Activated CD4-positive, alpha-beta T cell treated with anti-CD3 and anti-CD28 coated beads, Interleukin-2, Interleukin-6, amounts not matched to agents 100 ng/mL and 50 ng/mL, durations not matched to agents 16 hours and 8 hours (primary cell): ENCODE results near the gene ELAC2.
"Not testable (repeated sequence)": the region's sequence is repeated elsewhere in the genome, so short reads cannot be mapped to it uniquely, and the experiment has no call there.

Experiments
- DNase-seq: peaks from one replicate; pipeline ENCODE4 v3.0.0-alpha.2; 2020

Gene ELAC2

GRCh38 chr17:12987120-12987519, 30.7 kb downstream of the ELAC2 start:
- DNase-seq, result no peak

GRCh38 chr17:12985431-12986293, 32.2 kb downstream of the ELAC2 start:
- no peak for DNase-seq

- no peak for DNase-seq
These were observed 33.6 kb downstream of the ELAC2 start for GRCh38 chr17:12983991-12984884.

- DNase-seq, result peak; percentile 10
These were observed 35.6 kb downstream of the ELAC2 start for GRCh38 chr17:12982224-12982623.

GRCh38 chr17:12979826-12980500, 37.9 kb downstream of the ELAC2 start:
- no peak for DNase-seq

- DNase-seq, result no peak
These were observed 38.6 kb downstream of the ELAC2 start for GRCh38 chr17:12979246-12979645.

GRCh38 chr17:12978787-12979186, 39.0 kb downstream of the ELAC2 start:
- not testable (repeated sequence) for DNase-seq

- no peak for DNase-seq
These were observed 40.6 kb downstream of the ELAC2 start for GRCh38 chr17:12977008-12977751.

GRCh38 chr17:12974005-12974531, 43.8 kb downstream of the ELAC2 start:
- no peak for DNase-seq

GRCh38 chr17:12973496-12974004, 44.3 kb downstream of the ELAC2 start:
- DNase-seq, result no peak

GRCh38 chr17:12967962-12968361, 49.9 kb downstream of the ELAC2 start:
- no peak for DNase-seq

GRCh38 chr17:12966413-12966812, 51.4 kb downstream of the ELAC2 start:
- no peak for DNase-seq

GRCh38 chr17:12965988-12966387, 51.8 kb downstream of the ELAC2 start:
- no peak for DNase-seq

- DNase-seq, result no peak
These were observed 53.0 kb downstream of the ELAC2 start for GRCh38 chr17:12964840-12965239.

GRCh38 chr17:12964162-12964561, 53.7 kb downstream of the ELAC2 start:
- no peak for DNase-seq

- no peak for DNase-seq
These were observed 54.3 kb downstream of the ELAC2 start for GRCh38 chr17:12963505-12963904.

GRCh38 chr17:12961655-12962054, 56.2 kb downstream of the ELAC2 start:
- no peak for DNase-seq

GRCh38 chr17:12959441-12959840, 58.4 kb downstream of the ELAC2 start:
- no peak for DNase-seq

- no peak for DNase-seq
These were observed 59.0 kb downstream of the ELAC2 start for GRCh38 chr17:12958786-12959185.

GRCh38 chr17:12955521-12955920, 62.3 kb downstream of the ELAC2 start:
- no peak for DNase-seq

- no peak for DNase-seq
These were observed 64.7 kb downstream of the ELAC2 start for GRCh38 chr17:12953156-12953555.

GRCh38 chr17:12952012-12952411, 65.8 kb downstream of the ELAC2 start:
- no peak for DNase-seq
